Left ventricle myocardium inferior (tissue), 1 donor: ENCODE results near the gene MUC21. TPM values are rescaled to one million over a fixed set of nuclear protein-coding genes. Genes with fewer than 3 reads are reported as not detected.

Source experiments
- DNase-seq: peaks from one replicate; pipeline ENCODE4 v3.0.0-alpha.2; 2020
- H3K27ac ChIP-seq: fragments of 200-600 bp; replicated peaks from 2 replicates; pipeline ENCODE4 v1.8.0; 2021
- H3K27me3 ChIP-seq: fragments of 200-600 bp; 2 replicates; pipeline ENCODE4 v1.8.0; 2021; ENCODE audit warnings: low read depth
- H3K36me3 ChIP-seq: fragments of 200-600 bp; 2 replicates; pipeline ENCODE4 v1.8.0; 2021
- H3K4me1 ChIP-seq: fragments of 200-600 bp; 2 replicates; pipeline ENCODE4 v1.8.0; 2021
- H3K4me3 ChIP-seq: fragments of 200-600 bp; 2 replicates; pipeline ENCODE4 v1.8.0; 2021; ENCODE audit warnings: mild to moderate bottlenecking, moderate library complexity
- H3K9me3 ChIP-seq: fragments of 200-600 bp; replicated peaks from 2 replicates; pipeline ENCODE4 v1.8.0; 2021
- intact Hi-C: fragments of 100-400 bp; cut with micrococcal nuclease; formaldehyde crosslinking; loops from one replicate; pipeline ENCODE4 v1.11.0; 2022
- total RNA-seq: library from RNA; stranded (reverse); fragmentation: NEBNext Ultra II Directional; extraction: Animal tissue kit (Norgen Biotek cat#: 25700); gene quantifications from one replicate; pipeline ENCODE4 v1.2.1, GENCODE V29; 2021
- TF ChIP-seq, protein P1 (sequence below): fragments of 200-600 bp; IDR thresholded peaks from 2 replicates; pipeline ENCODE4 v1.8.0; 2021; ENCODE audit warnings: antibody characterized with exemption, mild to moderate bottlenecking, borderline replicate concordance
- donor health status: DM: no; HTN: yes; CAD: no; lungs with severe emphysema.

MUC21 gene
- total RNA-seq, 1 donor from 2014 or later, result not detected

DNA sequence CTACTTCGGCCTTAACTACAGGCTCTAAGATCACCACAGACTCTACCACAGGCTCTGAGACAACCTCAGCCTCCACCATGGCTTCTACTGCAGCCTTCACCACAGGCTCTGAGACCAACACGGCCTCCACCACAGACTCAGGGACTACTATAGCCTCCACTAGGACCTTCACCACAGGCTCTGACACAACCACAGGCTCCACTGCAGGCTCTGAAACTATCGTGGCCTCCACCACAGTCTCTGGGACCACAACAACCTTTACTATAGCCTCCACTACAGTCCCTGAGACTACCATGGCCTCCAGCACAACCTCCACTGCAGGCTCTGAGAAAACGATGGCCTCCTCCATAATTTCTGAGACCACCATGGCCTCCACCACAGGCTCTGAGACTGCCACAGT lies 42.1 kb downstream of the MUC21 start:
- Histone ChIP-seq H3K27ac (no peak overlapping the region), H3K4me1 (no peaks in the 10 kb centered on the region), H3K36me3 (no peaks in the 10 kb centered on the region), H3K27me3 (peaks cover 11% of the 10 kb centered on the region), H3K4me3 (no peak overlapping the region), H3K9me3 (no peaks in the 10 kb centered on the region)
- DNase-seq, result no peak
- intact Hi-C loops, result no loop called here
- TF ChIP-seq, protein P1, sequence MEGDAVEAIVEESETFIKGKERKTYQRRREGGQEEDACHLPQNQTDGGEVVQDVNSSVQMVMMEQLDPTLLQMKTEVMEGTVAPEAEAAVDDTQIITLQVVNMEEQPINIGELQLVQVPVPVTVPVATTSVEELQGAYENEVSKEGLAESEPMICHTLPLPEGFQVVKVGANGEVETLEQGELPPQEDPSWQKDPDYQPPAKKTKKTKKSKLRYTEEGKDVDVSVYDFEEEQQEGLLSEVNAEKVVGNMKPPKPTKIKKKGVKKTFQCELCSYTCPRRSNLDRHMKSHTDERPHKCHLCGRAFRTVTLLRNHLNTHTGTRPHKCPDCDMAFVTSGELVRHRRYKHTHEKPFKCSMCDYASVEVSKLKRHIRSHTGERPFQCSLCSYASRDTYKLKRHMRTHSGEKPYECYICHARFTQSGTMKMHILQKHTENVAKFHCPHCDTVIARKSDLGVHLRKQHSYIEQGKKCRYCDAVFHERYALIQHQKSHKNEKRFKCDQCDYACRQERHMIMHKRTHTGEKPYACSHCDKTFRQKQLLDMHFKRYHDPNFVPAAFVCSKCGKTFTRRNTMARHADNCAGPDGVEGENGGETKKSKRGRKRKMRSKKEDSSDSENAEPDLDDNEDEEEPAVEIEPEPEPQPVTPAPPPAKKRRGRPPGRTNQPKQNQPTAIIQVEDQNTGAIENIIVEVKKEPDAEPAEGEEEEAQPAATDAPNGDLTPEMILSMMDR, result no peak

DNA sequence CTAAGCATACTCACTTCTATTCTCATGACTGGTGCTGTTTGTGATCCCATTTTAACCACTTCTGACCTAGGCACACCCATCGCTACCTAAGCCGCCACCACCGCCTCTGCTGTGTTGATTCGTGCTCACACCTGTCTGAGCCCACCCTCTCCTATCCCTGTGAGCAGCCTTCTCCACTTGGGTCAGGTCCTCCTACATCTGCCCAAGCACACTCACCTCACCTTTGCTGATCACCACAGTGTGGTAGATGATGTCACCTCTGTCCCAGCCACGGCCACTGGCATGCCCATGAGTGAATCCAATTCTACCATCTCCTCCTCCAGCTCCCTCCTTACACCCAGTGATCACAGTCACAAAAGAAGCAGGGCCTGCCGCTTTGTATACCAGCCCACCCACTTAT lies 47.6 kb downstream of the MUC21 start:
- TF ChIP-seq, protein P1, result no peak
- peaks cover 11% of the 10 kb centered on the region for H3K27me3 ChIP-seq
- H3K4me1 ChIP-seq, result peaks cover under 1% of the 10 kb centered on the region
- no peak overlapping the region for H3K27ac ChIP-seq
- intact Hi-C loops, result no loop called here
- H3K4me3 ChIP-seq, result no peak overlapping the region
- no peaks in the 10 kb centered on the region for H3K9me3 ChIP-seq
- DNase-seq, result no peak
- no peaks in the 10 kb centered on the region for H3K36me3 ChIP-seq

DNA sequence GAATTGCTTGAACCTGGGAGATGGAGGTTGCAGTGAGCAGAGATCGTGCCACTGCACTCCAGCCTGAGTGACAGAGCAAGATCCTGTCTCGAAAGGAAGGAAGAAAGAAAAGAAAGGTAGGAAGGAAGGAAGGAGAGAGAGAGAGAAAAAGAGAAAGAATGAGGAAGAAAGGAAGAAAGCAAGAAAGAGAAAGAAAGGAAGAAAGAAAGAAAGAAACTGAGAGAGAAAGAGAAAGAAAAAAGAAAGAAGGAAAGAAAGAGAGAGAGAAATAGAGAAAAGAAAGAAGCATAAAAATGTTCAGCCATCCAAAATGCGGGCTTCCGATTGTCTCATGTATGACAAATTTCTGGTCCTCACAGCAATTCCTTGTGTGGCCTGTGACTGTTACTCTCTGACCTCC lies 49.6 kb downstream of the MUC21 start:
- no peak for DNase-seq
- H3K27me3 ChIP-seq, result peaks cover 11% of the 10 kb centered on the region
- H3K4me3 ChIP-seq, result no peak overlapping the region
- no peak overlapping the region for H3K27ac ChIP-seq
- no peaks in the 10 kb centered on the region for H3K36me3 ChIP-seq
- no peaks in the 10 kb centered on the region for H3K9me3 ChIP-seq
- H3K4me1 ChIP-seq, result peaks cover 11% of the 10 kb centered on the region
- intact Hi-C loops, result no loop called here
- TF ChIP-seq, protein P1, result no peak

DNA sequence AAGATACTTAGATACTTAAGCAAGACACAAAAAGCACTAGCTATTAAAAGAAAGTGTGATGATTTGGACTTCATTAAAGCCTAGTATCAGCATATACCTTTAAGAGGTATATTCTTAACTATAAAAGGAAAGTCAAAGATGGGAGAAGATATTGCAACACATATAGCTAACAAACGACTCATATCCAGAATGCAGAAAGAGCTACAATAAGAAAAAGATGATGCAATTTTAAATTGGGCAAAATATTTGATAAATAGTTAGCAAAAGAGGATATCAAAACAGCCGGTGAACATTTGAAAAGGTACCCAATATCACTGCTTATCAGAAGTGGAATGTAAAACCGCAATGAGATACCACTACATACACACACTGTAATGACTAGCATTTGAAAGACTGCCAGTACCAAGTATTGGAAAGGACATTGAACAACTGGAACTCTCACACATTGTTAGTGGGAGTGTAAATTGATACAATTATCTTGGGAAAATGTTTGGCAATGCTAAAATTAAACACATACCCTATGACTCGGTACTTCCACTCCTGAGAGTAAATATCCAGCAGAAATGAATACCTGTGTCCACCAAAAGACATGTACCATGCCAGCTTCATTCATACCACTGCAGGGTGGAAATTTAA lies 52.5 kb downstream of the MUC21 start:
- no peaks in the 10 kb centered on the region for H3K27me3 ChIP-seq
- no peaks in the 10 kb centered on the region for H3K36me3 ChIP-seq
- H3K27ac ChIP-seq, result no peak overlapping the region
- no peaks in the 10 kb centered on the region for H3K9me3 ChIP-seq
- DNase-seq, result no peak
- TF ChIP-seq, protein P1, result no peak
- H3K4me3 ChIP-seq, result no peak overlapping the region
- intact Hi-C loops, result no loop called here
- peaks cover 11% of the 10 kb centered on the region for H3K4me1 ChIP-seq

DNA sequence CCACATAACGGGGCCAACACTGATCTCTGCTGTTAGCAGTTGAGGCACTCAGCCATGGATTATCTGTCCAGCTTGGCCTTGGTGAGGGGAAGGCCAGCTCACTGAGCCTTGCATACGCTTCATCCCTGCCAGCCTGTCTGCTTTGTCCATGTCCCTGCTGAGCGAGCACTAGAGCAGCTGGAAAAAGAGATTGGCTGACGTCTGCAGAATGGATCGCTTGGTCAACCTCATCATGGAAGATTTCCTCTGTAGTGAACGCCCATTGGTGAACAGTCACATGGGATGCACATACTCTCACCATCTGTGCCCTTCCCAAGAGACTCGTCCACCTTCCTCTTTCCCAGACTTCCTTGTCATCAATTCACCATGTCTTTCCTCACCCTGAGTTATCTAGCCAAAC lies 53.7 kb downstream of the MUC21 start:
- no peaks in the 10 kb centered on the region for H3K36me3 ChIP-seq
- peaks cover 11% of the 10 kb centered on the region for H3K4me1 ChIP-seq
- no peaks in the 10 kb centered on the region for H3K9me3 ChIP-seq
- H3K27ac ChIP-seq, result no peak overlapping the region
- no peak overlapping the region for H3K4me3 ChIP-seq
- intact Hi-C loops, result no loop called here
- DNase-seq, result no peak
- no peaks in the 10 kb centered on the region for H3K27me3 ChIP-seq
- TF ChIP-seq, protein P1, result no peak
